ENCODE data around the gene DNAJB2.

Gene DNAJB2

GRCh38 chr2:219279151-219279915 lies at the start of gene DNAJB2:
Gene DNAJB2 (plus strand): TSS chr2:219279366. CDS start chr2:219279834, 468 bp downstream.
- peak; percentile 98 to 99 for DNase-seq (ENCODE audit: low read depth in 2 of 2)

DNA sequence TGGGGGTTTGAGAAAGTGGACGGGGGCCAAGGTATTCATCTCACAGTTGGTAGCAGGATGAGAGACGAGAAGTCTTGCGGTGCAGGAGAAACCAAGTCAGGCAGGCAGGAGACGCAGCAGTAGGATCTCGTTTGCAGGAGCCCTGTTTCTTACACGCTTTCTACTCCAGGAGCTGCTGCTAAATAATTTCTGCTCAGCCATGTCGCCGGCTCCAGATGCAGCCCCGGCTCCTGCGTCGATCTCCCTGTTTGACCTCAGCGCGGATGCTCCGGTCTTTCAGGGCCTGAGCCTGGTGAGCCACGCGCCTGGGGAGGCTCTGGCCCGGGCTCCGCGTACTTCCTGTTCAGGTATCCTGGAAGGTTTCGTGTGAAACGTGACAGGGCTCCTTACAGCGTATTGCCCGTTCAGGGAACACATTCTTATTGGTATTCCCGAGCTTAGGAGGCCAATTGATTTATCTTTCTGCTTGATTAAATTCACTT lies 49.1 kb upstream of the DNAJB2 start:
- DNase-seq (ENCODE audit: low read depth in 2 of 2): peak in 1 of 2 donors; percentile 54

GRCh38 chr2:219234331-219234730 lies 44.8 kb upstream of the DNAJB2 start:
- no peak for DNase-seq (ENCODE audit: low read depth in 2 of 2)

DNA sequence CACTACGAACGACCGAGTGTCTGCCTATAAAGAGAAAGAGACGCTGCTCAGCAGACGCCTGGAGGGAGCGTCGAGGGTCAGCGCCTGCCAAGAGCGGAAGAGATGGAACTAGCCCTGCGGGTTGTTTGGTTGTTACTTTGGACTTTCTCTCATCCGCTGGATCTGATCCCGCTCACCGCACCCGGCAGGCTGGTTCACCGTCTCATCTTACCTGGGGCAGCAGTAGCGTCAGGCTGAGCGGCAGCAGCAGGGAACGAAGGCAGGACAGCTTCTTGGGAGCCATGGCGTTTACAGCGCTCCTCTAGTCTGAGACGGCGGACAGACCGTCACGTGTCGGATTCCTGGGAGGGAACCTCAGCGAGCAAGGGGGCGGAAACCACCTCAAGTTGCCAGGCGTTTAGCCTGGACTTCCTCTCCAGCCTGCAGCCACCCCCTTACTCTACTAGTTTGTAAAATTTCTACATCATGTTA lies 35.8 kb upstream of the DNAJB2 start:
- DNase-seq (ENCODE audit: low read depth in 2 of 2): no peak

GRCh38 chr2:219244789-219245147 lies 34.4 kb upstream of the DNAJB2 start:
- DNase-seq (ENCODE audit: low read depth in 2 of 2): no peak

DNA sequence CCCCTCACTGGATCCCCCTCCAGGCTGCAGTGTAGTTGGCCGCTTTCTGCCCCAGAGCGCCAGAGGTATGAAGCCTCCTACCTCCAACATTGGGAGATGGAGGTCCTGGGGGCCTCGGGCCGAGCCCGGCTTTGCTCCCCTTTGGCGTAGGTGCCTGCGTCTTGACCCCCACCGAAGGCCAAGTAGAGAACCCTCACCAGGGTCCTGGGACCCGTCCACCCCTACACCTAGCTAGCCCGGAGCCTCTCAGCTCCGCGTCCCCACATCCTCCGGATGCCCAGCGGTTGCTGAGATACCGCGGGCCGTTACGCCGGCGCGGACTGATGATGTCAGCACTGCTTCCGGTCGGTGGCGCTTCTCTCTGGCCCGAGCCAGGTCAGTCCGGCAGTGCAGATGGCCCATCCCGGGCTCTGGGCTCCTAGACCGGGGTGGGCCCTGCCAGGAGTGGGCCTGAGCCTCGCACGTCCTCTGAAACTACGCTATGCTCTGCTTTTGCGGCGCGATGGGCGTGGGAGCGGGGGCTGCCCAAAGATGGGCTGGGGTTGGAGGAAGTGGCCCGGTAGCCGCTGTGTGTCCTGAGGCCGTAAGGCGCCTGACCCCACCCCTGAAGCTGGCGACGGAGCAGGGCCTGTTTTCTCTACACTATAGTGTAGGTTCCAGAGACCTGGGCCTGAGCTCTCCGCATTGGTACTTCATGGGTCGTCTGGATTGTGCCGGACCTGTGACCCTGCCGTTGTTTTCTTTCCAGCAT lies 33.8 kb upstream of the DNAJB2 start, which contains the start of the genes GLB1L and STK16:
Gene GLB1L, minus strand, starts transcription at position 297 of the 751 bp plus-strand sequence. CDS start 1,871 bp downstream, outside the sequence.
Gene STK16, plus strand, starts transcription at position 332 of the 751 bp plus-strand sequence. CDS start 521 bp downstream, outside the sequence.
- peak; percentile 77 to 87 for DNase-seq (ENCODE audit: low read depth in 2 of 2)

DNA sequence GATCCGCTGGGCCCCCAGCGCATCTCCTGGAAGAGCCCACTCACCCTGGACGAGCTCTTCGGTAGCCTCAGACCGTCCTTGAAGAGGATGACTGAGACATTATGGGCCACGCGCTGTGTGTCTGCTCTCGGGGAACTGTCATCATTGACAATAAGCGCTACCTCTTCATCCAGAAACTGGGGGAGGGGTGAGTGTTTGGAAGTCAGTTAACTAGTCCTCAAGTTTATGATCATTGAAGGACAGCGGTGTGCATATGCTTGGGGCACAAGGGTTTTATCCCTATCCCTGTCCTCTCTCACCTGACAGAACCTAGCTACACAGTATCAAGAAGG lies 33.3 kb upstream of the DNAJB2 start:
- no peak for DNase-seq (ENCODE audit: low read depth in 2 of 2)

DNA sequence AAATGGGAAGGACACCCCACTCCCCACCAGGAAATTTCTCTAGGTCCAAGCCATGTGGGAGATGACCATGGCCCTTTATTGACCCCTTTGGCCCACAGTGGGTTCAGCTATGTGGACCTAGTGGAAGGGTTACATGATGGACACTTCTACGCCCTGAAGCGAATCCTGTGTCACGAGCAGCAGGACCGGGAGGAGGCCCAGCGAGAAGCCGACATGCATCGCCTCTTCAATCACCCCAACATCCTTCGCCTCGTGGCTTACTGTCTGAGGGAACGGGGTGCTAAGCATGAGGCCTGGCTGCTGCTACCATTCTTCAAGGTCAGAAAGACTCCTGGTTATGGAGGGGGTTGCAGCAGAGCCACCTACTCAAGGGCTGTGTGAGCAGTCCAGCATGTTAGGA lies 32.6 kb upstream of the DNAJB2 start:
- DNase-seq (ENCODE audit: low read depth in 2 of 2): no peak

DNA sequence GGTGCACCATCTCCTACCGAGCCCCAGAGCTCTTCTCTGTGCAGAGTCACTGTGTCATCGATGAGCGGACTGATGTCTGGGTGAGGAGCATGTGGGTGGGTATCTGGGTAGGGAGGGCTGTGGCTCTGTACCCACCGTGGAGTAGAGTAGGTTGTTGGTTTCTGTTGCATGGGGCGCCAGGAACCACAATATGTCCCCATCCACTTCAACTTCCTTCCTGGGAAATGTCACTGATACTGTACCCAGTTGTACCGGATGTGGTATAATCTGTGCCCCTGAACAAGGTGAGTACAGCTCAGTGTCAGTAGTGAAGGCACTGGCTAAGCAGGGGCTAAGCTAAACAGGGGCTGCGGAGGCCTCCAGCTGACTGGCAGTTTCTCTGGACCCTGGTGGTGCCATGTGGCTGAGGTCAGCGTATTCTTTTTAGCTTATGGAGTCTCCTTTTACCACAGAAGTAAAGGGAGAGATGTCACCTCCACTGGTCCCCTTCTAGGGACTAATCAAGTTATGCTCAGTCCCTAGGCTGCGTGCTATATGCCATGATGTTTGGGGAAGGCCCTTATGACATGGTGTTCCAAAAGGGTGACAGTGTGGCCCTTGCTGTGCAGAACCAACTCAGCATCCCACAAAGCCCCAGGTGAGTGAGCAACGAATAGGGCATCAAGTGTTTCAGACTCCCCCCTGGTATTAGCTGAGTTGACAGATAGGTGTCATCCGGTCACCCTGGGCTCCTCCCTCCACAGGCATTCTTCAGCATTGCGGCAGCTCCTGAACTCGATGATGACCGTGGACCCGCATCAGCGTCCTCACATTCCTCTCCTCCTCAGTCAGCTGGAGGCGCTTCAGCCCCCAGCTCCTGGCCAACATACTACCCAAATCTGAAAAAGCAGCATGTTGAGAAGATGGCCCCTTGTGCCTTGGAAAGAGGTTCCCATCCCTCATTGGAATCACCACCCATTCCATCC lies 31.2 kb upstream of the DNAJB2 start:
- DNase-seq (ENCODE audit: low read depth in 2 of 2): peak in 1 of 2 donors; percentile 33

- DNase-seq (ENCODE audit: low read depth in 2 of 2): no peak
These were observed 30.3 kb upstream of the DNAJB2 start for GRCh38 chr2:219248845-219249202.

GRCh38 chr2:219249203-219249980 lies 29.8 kb upstream of the DNAJB2 start:
- DNase-seq (ENCODE audit: low read depth in 2 of 2): peak in 1 of 2 donors; percentile 25

DNA sequence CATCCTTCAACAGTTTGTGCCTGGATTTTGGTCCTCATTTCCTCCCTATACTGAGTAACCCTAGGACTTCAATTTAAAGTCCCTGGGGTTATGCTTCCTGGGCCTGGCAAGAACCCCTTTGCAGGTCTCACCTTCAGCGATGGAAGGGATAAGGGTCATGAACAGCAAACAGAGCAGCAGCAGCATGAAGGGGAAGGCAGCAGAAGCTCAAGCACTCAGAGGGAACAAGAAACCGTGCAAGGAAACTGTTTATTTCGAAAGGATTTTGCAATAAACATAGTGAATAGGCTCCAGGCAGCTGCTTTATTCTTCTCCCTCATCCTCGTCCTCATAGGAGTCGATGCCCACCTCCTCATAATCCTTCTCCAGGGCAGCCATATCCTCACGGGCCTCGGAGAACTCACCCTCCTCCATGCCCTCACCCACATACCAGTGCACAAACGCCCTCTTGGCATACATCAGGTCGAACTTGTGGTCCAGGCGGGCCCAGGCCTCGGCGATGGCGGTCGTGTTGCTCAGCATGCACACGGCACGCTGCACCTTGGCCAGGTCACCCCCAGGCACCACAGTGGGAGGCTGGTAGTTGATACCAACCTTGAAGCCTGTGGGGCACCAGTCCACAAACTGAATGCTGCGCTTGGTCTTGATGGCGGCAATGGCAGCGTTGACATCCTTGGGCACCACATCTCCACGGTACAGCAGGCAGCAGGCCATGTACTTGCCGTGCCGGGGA lies 29.0 kb upstream of the DNAJB2 start:
- no peak for DNase-seq (ENCODE audit: low read depth in 2 of 2)

DNA sequence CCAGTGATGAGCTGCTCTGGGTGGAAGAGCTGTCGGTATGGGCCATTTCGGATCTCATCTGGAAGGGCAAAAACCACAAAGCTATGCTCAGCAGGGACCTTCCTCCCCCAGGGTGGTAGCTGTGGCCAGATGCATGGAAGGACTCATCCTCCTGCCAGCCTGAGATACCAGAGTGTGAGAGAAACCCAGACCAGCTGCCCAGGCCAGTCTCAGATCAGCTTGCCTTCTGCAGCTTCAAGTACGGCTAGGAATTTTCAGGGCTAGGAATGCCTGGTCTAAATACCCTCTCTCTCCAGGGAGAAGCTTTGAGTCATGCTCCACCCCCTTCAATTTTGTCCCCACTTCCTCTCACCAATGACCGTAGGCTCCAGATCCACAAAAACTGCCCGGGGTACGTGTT lies 27.5 kb upstream of the DNAJB2 start:
- no peak for DNase-seq (ENCODE audit: low read depth in 2 of 2)

DNA sequence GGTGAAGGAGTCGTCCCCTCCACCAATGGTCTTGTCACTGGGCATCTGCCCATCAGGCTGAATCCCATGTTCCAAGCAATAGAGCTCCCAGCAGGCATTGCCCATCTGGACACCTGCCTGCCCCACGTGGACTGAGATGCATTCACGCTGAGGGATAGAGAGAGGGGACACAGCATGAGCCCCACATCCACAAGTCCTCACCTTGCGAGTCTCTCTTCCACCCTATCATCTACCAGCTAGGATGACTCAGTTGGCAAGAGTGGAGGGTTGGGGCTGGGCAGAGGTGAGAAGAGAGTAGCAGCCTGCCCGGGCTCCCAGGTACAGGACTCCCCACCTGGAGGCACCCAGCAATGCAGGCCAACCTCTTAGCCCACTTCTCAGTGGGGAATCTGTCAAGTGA lies 27.1 kb upstream of the DNAJB2 start:
- no peak for DNase-seq (ENCODE audit: low read depth in 2 of 2)

DNA sequence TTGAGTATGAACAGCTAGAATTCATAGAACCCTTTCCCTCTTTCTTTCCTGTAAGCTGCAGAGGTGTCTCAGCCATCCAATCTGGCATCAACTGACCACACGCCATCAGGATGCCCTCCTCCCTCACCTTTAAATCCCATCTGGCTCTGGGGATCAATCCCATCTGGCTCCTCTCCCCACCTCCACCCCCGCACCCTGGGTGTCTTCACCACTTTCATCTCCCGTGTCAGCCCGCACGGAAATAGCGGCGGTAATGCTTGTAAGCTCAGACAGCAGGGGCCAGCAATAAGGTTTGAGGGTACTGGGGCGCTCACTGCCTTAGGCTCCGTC lies 26.6 kb upstream of the DNAJB2 start:
- DNase-seq (ENCODE audit: low read depth in 2 of 2): no peak

DNA sequence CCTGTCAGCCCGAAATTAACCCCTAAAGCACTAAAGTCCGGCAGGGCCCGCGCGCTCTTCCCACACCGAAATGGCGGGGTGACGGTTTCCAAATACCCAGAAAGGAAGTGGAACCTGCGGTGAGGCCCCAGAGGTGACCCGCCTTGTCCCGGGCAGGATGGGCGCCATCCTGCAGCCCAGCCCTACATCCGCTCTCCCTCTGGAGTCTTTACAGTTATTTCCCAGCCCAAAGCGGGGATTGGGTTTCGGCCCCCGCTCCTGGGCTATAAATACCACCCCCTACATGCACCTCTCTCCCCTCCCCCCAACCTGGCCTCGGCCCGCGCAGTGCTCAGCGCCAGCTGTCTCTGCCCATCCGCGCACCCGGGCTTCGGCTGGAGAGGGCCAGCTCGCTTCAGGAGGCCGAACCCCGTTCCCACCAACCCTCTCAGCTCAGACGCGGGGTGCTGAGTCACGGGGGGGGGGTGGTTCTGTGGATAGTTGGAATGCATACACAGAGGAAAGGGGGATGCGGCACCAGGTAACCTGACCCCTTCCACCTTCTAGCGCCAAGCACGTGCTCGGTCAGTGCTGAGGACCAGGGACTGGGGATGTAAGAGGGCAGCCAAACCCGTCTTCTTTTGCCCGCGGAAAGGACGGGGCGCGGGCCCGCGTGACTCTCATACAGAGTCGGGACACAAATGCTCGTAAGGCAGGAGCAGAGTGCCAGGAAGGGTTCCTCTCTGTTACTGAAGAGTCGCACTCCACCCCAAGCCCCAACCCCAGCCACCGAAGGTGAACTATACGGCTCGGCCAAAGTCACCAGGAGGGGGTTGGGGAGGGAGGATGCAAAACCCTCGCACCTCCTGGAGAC lies 26.0 kb upstream of the DNAJB2 start, which contains the start of gene TUBA4B:
Gene TUBA4B, plus strand, starts transcription at position 344 of the 853 bp plus-strand sequence. Its CDS starts 165 bp downstream, at position 509.
- DNase-seq (ENCODE audit: low read depth in 2 of 2): peak in 1 of 2 donors; percentile 43

DNA sequence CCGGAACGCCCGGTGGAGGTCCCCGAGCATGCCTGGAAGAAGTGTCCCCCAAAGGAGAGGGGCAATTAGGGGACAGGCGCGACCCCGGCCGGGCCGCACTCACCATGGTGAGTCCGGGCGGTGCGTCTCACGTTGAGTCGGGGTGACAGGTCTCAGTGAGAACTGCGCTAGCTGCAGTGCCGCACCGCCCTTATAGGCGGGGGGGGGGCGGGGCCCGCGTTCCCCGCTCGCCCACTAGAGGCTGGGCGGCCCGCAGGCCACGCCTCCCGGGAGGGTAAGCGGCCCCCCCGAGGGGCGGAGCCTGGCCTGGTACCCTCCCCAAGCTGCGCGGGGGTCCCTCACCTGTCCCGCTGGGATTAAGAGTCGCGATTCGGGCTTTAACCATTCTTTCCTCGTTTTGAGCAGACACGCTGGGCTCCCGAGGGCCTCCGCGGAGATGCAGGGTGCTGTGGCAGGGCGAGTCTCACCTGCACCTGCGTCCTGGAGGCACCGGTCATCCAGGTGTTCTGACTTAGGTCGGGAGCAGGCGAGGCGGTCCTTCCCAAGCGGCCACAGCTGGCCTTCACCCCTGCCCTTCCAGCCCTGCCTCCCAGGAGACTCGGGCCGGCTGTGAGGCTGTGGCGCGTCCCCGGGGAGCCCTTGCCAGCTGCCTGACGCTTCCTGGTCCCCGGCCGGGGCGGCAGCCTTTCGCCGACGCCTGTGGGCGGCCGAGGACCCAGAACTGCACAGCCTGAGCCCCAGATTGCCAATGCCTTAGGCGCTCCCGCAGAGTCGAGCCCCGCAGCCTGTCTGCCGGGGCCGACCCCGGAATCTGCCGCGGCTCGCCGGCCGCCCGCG lies 25.2 kb upstream of the DNAJB2 start, which contains the start of gene TUBA4A:
Gene TUBA4A, minus strand, starts transcription at position 166 of the 837 bp plus-strand sequence. Its CDS starts 60 bp downstream, at position 106.
- peak; percentile 85 to 89 for DNase-seq (ENCODE audit: low read depth in 2 of 2)

DNA sequence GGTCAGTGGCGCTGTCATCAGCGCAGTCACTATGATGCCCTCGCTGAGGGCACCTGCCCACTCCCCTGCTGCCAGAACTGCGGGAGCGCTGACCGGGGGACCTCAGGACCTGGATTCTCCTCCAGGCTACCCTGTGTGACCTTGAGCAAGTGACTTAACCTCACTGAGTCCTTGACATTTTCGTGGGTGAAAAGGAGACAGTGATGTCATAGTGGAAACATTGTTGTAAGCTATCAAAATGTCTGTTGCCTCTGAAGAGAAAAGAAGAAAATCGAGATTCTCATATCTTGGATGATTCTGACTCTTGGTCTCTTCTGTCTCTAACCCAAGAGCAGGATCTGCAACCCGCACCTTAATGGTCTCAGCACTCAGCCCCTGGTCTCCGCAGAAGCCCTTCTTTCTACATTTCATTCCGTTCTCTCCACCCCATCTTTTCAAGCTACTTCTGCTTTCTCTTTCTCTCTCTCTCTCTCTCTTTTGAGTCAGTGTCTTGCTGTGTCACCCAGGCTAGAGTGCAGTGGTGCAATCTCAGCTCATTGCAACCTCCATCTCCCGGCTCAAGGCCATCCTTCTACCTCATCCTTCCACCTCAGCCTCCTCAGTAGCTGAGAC lies 24.5 kb upstream of the DNAJB2 start:
- DNase-seq (ENCODE audit: low read depth in 2 of 2): no peak
